ENCODE measurements around the gene FBLN1.

FBLN1 gene

GRCh38 chr22:45574069-45574703 lies 71.5 kb downstream of the FBLN1 start:
- DNase-seq, result no peak

DNA sequence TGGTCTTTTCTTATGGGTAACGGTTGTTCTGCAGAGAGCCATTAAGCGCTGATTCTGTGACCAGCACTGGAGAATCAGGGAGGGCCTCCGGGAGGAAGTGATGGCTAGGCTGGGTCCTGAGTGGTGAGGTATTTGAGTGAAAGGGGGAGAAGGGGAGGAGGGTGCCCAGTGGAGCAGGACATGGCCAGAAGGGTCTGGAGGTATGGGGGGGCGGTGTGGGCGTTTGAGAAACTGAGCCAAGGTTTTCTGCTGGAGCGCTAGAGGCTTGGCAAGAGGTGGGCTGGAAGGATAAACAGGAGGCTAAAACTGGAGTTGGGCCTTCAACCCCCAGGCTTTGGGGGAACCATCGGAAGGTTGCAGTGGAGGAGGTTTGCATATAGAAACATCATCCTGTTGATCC lies 72.5 kb downstream of the FBLN1 start:
- no peak for DNase-seq

DNA sequence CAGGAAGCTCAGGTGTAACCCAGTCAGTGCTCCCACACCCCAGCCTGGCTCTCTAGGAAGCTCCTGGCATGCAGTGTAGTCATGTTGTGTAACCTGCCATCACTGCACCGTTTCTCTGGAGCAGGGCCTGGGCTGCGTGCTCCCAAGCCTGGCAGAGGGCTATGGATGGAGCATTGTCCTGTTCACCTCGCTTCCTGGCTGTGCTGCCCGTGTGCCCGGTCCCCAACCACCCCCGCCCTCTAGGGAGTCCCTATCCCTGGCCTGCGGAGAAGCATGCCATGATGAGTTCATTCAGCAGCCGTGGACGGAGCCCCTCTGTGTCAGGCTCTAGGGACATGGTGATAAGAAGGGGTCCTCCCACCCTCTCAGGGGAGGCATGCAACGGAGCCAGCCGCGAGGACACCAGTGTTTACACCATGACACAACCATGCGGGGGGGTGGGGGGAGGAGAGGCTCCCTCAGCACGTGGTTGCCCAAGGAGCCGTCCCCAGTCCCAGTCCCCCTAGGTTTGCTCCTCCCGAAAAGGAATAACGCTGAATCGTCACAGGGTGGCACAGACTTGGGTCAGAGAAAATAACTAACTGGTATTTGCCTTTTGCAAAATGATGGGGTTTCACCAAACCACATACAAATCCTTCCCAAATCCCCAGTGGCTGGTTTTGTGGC lies 73.1 kb downstream of the FBLN1 start:
- no peak for DNase-seq

DNA sequence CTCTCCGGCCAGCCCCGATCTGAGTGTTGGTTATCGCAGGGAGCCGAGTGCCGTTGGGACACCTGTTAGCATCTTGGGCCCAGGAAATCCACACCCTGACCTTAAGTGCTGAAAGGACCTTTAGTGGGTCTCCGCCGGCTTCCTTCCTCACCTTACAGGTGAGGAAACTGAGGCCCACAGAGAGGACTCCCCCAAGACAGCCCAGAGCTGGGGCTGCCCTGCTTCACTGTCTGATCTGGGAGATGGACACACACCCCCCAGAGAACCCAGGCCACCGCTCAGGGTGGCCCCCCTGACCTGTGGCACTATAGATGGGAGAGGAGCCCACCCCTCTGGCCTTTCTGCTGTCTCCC lies 73.6 kb downstream of the FBLN1 start:
- no peak for DNase-seq

DNA sequence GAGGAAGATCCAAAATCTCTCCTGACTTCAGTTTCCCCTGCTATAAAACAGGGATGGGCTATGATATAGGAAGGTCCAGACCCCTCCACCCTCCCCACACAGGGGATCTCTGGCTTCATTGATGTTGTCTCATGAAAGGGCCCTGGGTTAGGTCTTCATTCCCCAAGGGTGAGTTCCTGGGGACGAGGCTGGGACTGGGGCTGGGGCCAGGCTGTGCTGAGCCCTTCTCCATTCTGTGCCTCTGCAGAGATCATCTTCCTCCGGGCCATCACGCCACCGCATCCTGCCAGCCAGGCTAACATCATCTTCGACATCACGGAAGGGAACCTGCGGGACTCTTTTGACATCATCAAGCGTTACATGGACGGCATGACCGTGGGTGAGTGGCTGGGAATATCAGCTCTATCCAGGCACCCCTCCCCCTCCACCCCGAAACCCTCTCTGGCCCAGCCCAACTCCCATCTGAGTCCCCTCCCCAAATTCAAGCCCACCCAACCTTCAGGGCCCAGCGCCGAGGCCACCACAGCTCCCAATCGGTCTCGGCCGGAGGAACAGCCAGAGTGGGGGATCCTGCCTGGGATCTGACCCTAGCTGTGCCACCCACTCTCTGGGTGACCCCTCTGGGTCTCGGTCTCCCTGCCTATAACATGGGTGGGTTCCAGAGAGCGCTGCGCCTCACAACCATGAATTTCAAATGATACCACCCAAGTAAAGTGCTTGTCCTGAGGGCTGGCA lies 74.2 kb downstream of the FBLN1 start:
- no peak for DNase-seq

DNA sequence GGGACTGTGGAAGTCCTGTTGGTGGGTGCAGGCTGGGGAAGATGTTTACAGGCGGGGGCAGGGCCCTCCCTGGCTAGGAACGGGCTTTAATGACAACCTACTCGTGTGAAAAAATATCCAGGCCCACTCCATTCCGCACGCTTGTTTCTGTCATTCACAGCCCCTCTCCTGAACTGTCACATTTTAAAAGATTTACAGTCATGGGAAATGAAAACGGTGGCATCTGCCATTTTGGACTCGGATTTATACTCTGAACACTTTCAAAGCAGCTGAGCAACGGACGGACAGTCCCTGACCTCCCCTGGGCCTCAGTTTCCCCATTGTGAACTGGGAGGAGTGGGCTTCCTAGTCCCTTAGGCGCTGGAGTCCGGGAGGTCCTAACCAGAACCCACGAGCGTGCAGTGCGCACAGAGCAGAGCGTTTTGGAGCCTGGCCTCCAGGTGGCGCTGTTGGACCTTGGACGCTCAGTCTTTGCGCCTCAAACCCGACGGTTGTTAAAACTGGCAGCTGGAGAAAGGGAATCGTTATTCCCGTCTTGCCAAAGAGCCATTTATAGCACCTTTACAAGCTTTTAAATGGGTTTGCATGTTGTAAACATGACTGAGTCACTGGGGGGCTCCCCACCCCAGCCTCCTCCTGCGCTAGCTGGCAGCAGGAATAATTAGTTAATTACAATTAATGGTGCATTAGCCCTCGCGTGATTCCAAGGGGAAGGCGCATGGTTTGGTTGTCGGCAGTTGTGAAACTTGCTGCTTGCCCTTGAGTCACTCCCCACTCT lies 75.3 kb downstream of the FBLN1 start:
- DNase-seq, result peak; percentile 65

GRCh38 chr22:45578524-45579147 lies 76.0 kb downstream of the FBLN1 start:
- DNase-seq, result no peak

DNA sequence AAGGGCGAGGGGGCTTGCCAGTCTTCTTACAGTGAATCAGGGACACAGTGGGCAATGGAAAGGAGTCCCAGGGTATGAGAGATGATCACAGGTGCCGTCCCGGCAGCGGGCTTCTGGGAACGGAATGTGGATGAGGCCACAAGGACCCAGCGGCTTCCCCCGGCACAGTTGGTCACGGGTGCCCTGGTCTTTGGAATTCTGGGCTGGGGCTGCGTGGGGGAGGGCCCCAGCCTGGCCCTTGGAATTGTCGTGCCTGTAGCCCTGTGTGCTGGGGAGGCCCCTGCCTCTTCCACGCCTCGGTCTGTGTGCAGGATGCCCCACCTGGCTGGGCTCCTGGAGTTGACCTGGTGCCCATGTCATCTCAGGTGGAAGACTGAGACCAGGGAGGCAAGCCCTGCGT lies 76.6 kb downstream of the FBLN1 start:
- DNase-seq, result no peak

DNA sequence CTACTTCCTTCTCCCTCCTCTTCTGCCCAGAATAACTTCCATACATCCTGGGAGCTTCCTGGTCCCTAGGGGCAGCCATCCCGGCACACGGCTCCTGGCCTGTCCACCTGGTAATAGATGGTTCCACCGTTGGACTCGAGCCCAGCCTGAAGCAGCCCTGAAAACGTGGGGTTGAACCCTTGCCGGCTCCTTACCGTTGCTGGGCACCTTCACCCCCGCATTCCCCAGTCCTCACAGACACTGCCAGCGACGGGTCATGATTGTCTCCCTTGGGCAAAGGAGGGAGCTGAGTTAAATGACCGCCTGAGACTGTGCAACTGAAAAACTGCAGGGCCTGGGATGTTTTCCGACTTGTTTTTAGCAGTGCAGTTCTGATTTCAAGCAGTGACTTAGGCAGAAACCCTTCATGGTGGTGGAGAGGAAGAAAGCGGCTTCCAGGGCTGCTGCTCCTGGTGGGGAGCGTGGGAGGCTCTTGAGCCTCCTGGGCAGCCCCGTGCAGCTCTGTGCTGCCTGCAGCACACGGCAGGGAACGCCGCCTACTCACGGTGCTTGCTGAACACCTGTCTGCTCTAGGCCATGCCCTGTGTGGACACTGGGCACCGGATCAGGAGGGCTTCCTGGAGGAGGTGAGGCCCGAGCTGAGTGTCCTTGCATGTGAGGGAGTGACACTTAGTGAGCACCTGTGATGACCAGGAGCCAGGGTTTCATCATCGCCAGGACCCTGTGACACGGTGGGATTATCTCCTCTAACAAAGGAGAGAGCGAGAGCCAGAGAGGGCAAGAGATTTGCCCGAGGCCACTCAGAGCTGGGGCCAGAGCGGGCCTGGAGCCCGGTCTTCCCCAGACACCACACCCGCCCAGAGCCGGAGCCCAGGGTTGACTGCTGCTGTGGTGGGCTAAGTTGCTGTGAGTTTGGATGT lies 77.4 kb downstream of the FBLN1 start:
- DNase-seq, result no peak

DNA sequence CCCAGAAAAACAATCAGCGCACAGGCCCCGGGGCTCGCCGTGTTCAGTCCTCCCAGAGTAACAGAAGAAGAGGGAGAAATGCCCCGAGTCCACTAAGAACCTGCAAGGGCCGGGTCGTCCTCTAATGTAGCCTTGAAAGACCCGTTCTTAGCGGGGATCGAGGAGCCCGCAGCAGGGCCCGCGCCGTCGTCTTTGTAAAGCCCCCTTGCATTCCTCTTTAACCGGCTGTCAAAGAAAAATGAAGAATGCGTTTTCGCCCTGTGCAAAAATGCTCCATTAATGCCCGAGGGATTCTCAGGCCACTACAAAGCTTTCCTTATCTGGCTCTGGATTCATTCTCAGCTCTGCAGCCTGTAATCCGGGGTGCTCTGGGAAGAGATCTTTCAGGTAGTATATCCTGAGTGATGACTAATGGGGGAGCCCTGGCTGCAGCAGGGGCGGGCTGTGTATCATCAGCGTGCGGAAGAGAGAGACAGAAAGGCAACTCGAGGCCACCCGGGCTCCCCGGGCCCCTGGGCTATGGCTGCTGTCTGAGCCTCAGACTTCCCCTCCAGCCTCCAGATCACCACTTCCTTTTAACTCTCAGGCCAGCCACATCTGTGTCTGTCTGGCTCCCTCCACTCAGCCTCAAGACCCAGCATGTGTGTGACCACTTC lies 78.2 kb downstream of the FBLN1 start:
- no peak for DNase-seq

- DNase-seq, result no peak
These were observed 78.9 kb downstream of the FBLN1 start for GRCh38 chr22:45581549-45582080.

- no peak for DNase-seq
These were observed 79.7 kb downstream of the FBLN1 start for GRCh38 chr22:45582236-45582954.

DNA sequence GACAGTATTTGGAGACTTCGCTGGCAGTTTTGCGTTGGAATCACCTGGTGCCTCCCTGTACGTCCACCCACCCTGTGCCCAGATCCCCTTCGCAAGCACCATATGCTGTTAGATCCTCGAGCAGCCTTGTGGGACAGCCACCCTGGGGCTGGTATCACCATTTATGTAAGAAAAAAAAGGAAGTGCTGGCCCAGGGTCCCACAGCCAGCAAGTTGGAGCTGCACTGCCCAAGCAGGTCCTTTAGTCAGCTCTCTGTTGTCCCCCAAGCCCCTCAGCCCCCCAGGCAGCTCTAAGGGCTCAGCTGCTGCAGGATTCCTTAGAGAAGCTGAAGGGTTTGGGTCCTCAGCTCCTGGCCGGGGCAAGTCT lies 80.3 kb downstream of the FBLN1 start:
- DNase-seq, result no peak

DNA sequence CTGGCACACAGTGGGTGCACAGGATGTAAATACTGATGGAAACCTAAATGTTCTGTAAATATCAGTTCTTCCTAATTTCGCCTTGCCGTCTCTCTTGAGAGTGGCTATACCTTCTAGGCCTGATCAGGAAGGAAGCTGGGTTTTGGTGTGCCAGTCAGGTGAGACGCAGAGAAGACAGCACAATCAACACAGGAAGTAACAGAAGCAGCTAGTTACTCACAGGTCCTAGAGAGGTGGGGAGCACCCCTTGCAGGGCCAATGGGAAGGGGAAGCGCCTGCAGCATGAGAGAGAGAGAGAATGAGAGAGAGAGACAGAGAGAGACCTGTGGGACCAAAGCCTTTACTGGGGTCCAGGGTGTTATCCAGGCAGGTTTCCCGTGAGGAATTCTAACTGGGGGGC lies 80.8 kb downstream of the FBLN1 start:
- no peak for DNase-seq

DNA sequence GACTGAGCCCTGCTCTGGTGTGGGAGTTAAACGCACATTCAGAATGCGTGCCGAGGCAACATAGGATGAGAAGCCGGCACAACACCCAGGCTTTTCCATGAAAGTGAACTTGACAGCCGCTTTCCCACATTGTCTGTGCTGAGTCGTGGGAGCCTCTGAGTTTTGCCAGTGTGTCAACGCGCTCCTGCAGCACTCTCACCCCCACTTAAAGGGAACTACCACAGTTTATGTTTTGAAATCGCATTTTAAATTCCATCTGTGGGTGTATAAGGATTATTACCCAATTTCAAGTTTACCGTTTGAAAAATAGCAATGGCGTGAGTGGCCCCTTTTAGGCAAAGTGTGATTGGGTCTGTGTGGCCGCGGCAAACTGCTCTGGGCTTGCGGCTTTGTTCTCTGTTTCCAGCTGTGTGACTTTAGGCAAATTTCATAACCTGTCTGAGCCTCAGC lies 81.5 kb downstream of the FBLN1 start:
- DNase-seq, result no peak

DNA sequence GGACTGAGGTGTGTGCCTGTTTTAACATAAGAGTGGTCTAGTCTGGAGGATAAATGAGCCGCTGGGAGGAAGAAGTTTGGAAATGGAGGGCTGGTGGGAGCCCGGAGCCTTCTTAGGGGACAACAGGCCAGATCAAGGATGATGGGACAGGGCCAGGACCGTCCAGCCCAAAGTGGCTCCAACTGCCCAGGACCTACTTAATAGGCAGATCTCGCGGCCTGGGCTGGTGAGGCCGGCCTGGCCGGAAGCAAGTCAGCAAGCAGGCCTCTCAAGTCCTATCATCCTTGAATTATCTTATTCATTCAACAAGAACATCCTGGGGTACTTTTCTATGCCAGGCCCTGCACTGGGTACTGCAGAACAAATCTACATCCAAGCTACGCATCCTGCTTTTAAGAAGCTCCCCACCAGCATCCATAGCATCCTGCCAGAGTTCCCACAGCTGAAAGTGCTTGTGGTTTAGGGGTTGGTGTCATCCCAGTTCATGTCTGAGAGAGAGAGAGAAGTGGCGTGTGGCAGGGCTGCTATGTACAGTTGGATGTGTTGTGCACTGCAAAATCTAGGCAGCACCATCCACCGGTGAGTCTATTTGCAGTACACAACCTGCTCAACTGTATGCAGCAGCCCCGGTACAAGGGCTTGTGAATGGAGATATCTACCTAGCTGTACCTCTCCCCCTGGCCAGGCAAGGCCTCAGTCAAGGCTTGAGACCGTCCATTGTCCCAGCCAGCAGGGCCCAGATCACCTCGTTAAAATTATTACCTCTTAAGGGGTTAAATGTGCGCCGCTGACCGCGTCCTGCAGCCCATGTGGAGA lies 82.1 kb downstream of the FBLN1 start:
- no peak for DNase-seq

- DNase-seq, result no peak
These were observed 82.7 kb downstream of the FBLN1 start for GRCh38 chr22:45585437-45585755.

DNA sequence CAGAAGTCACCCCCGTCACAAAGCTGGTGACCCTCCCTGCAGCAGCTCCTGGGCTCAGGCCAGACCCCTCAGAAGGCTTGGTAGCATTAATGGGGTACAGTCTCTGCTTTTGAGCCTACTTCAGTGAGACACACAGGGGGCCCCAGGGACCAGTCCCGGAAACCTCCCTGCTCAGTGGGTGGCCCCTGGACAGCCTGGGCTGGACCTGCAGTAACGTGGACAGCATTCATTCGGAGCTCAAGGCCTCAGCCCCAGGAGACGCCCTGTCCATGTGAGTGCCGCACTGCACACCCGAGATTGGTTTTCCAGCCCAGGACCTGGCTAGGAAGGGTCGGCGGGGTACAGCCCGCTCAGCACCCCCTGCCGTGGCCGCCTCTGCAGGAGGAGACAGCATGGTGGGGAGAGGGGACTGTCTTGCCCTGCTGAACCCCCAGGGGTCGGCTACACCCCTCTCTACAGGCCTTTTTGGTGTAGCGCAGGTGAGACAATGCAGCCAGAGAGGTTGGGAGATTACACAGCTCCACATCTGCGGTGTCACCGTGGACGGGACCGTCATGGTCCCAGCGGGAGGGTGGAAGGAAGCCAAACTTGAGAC lies 83.4 kb downstream of the FBLN1 start:
- DNase-seq, result no peak

Data from SHP77 treated with DMSO at 0.1 percent for 48 hours (cell line).